Measurements from ENCODE around the gene IGF2BP1. TPM values are rescaled to one million over a fixed set of nuclear protein-coding genes. Genes with fewer than 3 reads are reported as not detected.

Gene IGF2BP1
- total RNA-seq, 1 experiment from 2014 or later: 434 TPM

- Histone ChIP-seq H2BK12ac (ENCODE audit: insufficient read length, low read depth, low read length) (no peak overlapping the region), H4K8ac (replicated peaks; ENCODE audit: insufficient read length, low read depth, low read length) (no peak overlapping the region), H3K14ac (ENCODE audit: insufficient read depth, low read length) (no peak overlapping the region), H3K4ac (ENCODE audit: low read depth, low read length) (no peak overlapping the region), H4K5ac (ENCODE audit: insufficient read length, low read depth, low read length) (no peak overlapping the region), H3K18ac (ENCODE audit: insufficient read length, low read depth, low read length) (no peak overlapping the region), H2BK5ac (ENCODE audit: insufficient read length, low read length) (no peak overlapping the region), H3K9me3 (ENCODE audit: control insufficient read depth, low read depth, low read length) (no peaks in the 10 kb centered on the region), H2BK120ac (ENCODE audit: low read depth, low read length, poor library complexity, severe bottlenecking) (no peak overlapping the region), H3K4me2 (ENCODE audit: insufficient read depth, insufficient read length, low read length) (no peak overlapping the region), H3K79me1 (ENCODE audit: insufficient read depth, low read depth, low read length, poor library complexity, severe bottlenecking) (no peaks in the 10 kb centered on the region), H4K20me1 (ENCODE audit: control insufficient read depth, insufficient read depth, insufficient read length) (no peaks in the 10 kb centered on the region), H3K4me1 (ENCODE audit: insufficient read depth, low read length) (no peaks in the 10 kb centered on the region), H3K23me2 (ENCODE audit: insufficient read length, low read depth, low read length, poor library complexity, severe bottlenecking) (no peaks in the 10 kb centered on the region), H3K56ac (ENCODE audit: insufficient read length, low read depth, low read length) (no peak overlapping the region), H3K79me2 (ENCODE audit: insufficient read depth, low read length) (no peaks in the 10 kb centered on the region), H3K9ac (ENCODE audit: extremely low read depth, insufficient read length, low read length) (no peak overlapping the region), H2AFZ (ENCODE audit: low read length) (no peak overlapping the region), H2AK5ac (ENCODE audit: insufficient read length, low read length) (no peak overlapping the region), H3K23ac (ENCODE audit: insufficient read length, low read depth, low read length) (no peak overlapping the region), H3K27ac (ENCODE audit: insufficient read length, low read depth, low read length) (no peak overlapping the region), H3K27me3 (ENCODE audit: insufficient read depth, low read length) (no peaks in the 10 kb centered on the region), H2BK20ac (ENCODE audit: low read depth, low read length, poor library complexity, severe bottlenecking) (no peak overlapping the region), H2BK15ac (ENCODE audit: low read depth, low read length) (no peak overlapping the region), H4K91ac (ENCODE audit: insufficient read length, low read depth, low read length) (no peak overlapping the region), H3T11ph (ENCODE audit: low read length) (no peak overlapping the region)
- DNase-seq: no peak
- H3K27me3 Mint-ChIP-seq (ENCODE audit: low read depth): peaks cover 12% of the 10 kb centered on the region
- H3K4me1 Mint-ChIP-seq: peaks cover 28 to 30% of the 10 kb centered on the region in 2 experiments
- no peak overlapping the region for H3K4me3 Mint-ChIP-seq
- H3K36me3 Mint-ChIP-seq (ENCODE audit: insufficient read depth in 1 of 3, low read depth in 3 of 3): no peaks in the 10 kb centered on the region; a peak in 1 of 7 replicates
- WGBS (ENCODE audit: extremely low coverage, insufficient read length, low lambda C conversion rate): no CpG with 5 or more reads among the region's 7 CpGs
- no peak overlapping the region for H3K27ac Mint-ChIP-seq
- TF ChIP-seq, protein P1, sequence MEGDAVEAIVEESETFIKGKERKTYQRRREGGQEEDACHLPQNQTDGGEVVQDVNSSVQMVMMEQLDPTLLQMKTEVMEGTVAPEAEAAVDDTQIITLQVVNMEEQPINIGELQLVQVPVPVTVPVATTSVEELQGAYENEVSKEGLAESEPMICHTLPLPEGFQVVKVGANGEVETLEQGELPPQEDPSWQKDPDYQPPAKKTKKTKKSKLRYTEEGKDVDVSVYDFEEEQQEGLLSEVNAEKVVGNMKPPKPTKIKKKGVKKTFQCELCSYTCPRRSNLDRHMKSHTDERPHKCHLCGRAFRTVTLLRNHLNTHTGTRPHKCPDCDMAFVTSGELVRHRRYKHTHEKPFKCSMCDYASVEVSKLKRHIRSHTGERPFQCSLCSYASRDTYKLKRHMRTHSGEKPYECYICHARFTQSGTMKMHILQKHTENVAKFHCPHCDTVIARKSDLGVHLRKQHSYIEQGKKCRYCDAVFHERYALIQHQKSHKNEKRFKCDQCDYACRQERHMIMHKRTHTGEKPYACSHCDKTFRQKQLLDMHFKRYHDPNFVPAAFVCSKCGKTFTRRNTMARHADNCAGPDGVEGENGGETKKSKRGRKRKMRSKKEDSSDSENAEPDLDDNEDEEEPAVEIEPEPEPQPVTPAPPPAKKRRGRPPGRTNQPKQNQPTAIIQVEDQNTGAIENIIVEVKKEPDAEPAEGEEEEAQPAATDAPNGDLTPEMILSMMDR (conservative IDR thresholded peaks at IDR 0.05): no peak
- no peaks in the 10 kb centered on the region; a peak in 2 of 5 replicates for H3K9me3 Mint-ChIP-seq
These were observed 91.9 kb downstream of the IGF2BP1 start for GRCh38 chr17:49089094-49089493.

Data from H9 (cell line).